Pulmonary artery endothelial cell (primary cell): Measurements from ENCODE around the gene BICC1. TPM values are rescaled to one million over a fixed set of nuclear protein-coding genes. Genes with fewer than 3 reads are reported as not detected.

Source experiments
- DNase-seq: peaks from one replicate; pipeline ENCODE4 v3.0.0-alpha.2; 2011; ENCODE audit warnings: low read depth, low spot score
- total RNA-seq: library from RNA; depleted of rRNA; stranded (reverse); fragments of >200 nt; gene quantifications from 2 replicates; pipeline ENCODE4 v1.2.3, GENCODE V29; 2014

The BICC1 gene
- total RNA-seq, 1 donor from 2014 or later = 1.7 TPM

- no peak for DNase-seq
Observed at GRCh38 chr10:58820386-58820785, 307.7 kb downstream of the BICC1 start.

- DNase-seq = no peak
Observed at GRCh38 chr10:58820861-58821751, 308.4 kb downstream of the BICC1 start.

GRCh38 chr10:58821752-58822056 is 309.0 kb downstream of the BICC1 start:
- no peak for DNase-seq

- DNase-seq = no peak
Observed at GRCh38 chr10:58823983-58824382, 311.3 kb downstream of the BICC1 start.

GRCh38 chr10:58824396-58824795 is 311.7 kb downstream of the BICC1 start:
- no peak for DNase-seq

GRCh38 chr10:58826694-58827093 is 314.0 kb downstream of the BICC1 start:
- no peak for DNase-seq

- DNase-seq = no peak
Observed at GRCh38 chr10:58827381-58827780, 314.7 kb downstream of the BICC1 start.

GRCh38 chr10:58829839-58830238 is 317.2 kb downstream of the BICC1 start:
- DNase-seq = no peak

GRCh38 chr10:58830697-58831096 is 318.0 kb downstream of the BICC1 start:
- no peak for DNase-seq

- no peak for DNase-seq
Observed at GRCh38 chr10:58833771-58834561, 321.3 kb downstream of the BICC1 start.

GRCh38 chr10:58836176-58836700 is 323.6 kb downstream of the BICC1 start:
- DNase-seq = no peak

GRCh38 chr10:58836991-58837575 is 324.4 kb downstream of the BICC1 start:
- no peak for DNase-seq

- DNase-seq = no peak
Observed at GRCh38 chr10:58837826-58838225, 325.2 kb downstream of the BICC1 start.

- DNase-seq = no peak
Observed at GRCh38 chr10:58838561-58839208, 326.0 kb downstream of the BICC1 start.

GRCh38 chr10:58839771-58840170 is 327.1 kb downstream of the BICC1 start:
- no peak for DNase-seq

GRCh38 chr10:58840840-58841435 is 328.3 kb downstream of the BICC1 start:
- DNase-seq = no peak

- no peak for DNase-seq
Observed at GRCh38 chr10:58842860-58843376, 330.2 kb downstream of the BICC1 start.

GRCh38 chr10:58843760-58844159 is 331.1 kb downstream of the BICC1 start:
- DNase-seq = no peak

- DNase-seq = no peak
Observed at GRCh38 chr10:58844680-58845079, 332.0 kb downstream of the BICC1 start.

GRCh38 chr10:58846856-58847255 is 334.2 kb downstream of the BICC1 start:
- DNase-seq = no peak

GRCh38 chr10:58851606-58852005 is 338.9 kb downstream of the BICC1 start:
- no peak for DNase-seq
